ENCODE data around the gene HNF1B.

The HNF1B gene

GRCh38 chr17:37725601-37726146, 19.2 kb downstream of the HNF1B start:
- TF ChIP-seq ZNF8 (CRISPR knock-in tag; IDR thresholded peaks at IDR 0.05): no peak
- TF ChIP-seq ZNF565 (CRISPR knock-in tag; conservative IDR thresholded peaks at IDR 0.05; ENCODE audit: low read depth): no peak
- TF ChIP-seq CSRNP3 (CRISPR knock-in tag; IDR thresholded peaks at IDR 0.05): no peak
- TF ChIP-seq ISL1 (CRISPR knock-in tag; IDR thresholded peaks at IDR 0.05): no peak
- no peak for TF ChIP-seq GLIS3 (CRISPR knock-in tag; IDR thresholded peaks at IDR 0.05)
- no peak for TF ChIP-seq ZFP3 (CRISPR knock-in tag; IDR thresholded peaks at IDR 0.05)
- no peak for TF ChIP-seq ZNF70 (CRISPR knock-in tag; IDR thresholded peaks at IDR 0.05)
- no peak for TF ChIP-seq ZC3H10 (CRISPR knock-in tag; IDR thresholded peaks at IDR 0.05)
- TF ChIP-seq OSR1 (CRISPR knock-in tag; IDR thresholded peaks at IDR 0.05): no peak
- no peak for TF ChIP-seq RARB (CRISPR knock-in tag; IDR thresholded peaks at IDR 0.05)
- TF ChIP-seq TSHZ2 (CRISPR knock-in tag; IDR thresholded peaks at IDR 0.05): no peak
- no peak for TF ChIP-seq CREB5 (CRISPR knock-in tag; IDR thresholded peaks at IDR 0.05; ENCODE audit: low read depth)
- TF ChIP-seq ESRRG (CRISPR knock-in tag; IDR thresholded peaks at IDR 0.05): no peak
- no peak for TF ChIP-seq CSDC2 (CRISPR knock-in tag; IDR thresholded peaks at IDR 0.05)
- no peak for TF ChIP-seq TOX (CRISPR knock-in tag; IDR thresholded peaks at IDR 0.05; ENCODE audit: borderline replicate concordance)
- no peak for TF ChIP-seq POU6F1 (CRISPR knock-in tag; IDR thresholded peaks at IDR 0.05; ENCODE audit: borderline replicate concordance, low read depth)
- no peak for ATAC-seq

- no peak for ATAC-seq
- TF ChIP-seq RARB (CRISPR knock-in tag; IDR thresholded peaks at IDR 0.05): no peak
- no peak for TF ChIP-seq TSHZ2 (CRISPR knock-in tag; IDR thresholded peaks at IDR 0.05)
- TF ChIP-seq SNAI2 (CRISPR knock-in tag; IDR thresholded peaks at IDR 0.05): no peak
- TF ChIP-seq ZFP30 (CRISPR knock-in tag; IDR thresholded peaks at IDR 0.05): no peak
- no peak for TF ChIP-seq OSR1 (CRISPR knock-in tag; IDR thresholded peaks at IDR 0.05)
- no peak for TF ChIP-seq ZNF8 (CRISPR knock-in tag; IDR thresholded peaks at IDR 0.05)
- no peak for TF ChIP-seq ZNF565 (CRISPR knock-in tag; conservative IDR thresholded peaks at IDR 0.05; ENCODE audit: low read depth)
- TF ChIP-seq CSDC2 (CRISPR knock-in tag; IDR thresholded peaks at IDR 0.05): no peak
- no peak for TF ChIP-seq PPARA (CRISPR knock-in tag; IDR thresholded peaks at IDR 0.05; ENCODE audit: borderline replicate concordance)
- TF ChIP-seq GLIS3 (CRISPR knock-in tag; IDR thresholded peaks at IDR 0.05): no peak
- TF ChIP-seq PATZ1 (CRISPR knock-in tag; IDR thresholded peaks at IDR 0.05; ENCODE audit: borderline replicate concordance): no peak
These were observed 19.8 kb downstream of the HNF1B start for GRCh38 chr17:37725021-37725595.

All from SK-N-SH treated with all-trans-retinoic acid at 6 μM for 48 hours (cell line).